WTC11 (cell line): ENCODE data around the gene SHROOM3.

Experiments
- ATF6 ChIP-seq: sonication (generic); formaldehyde crosslinking; IDR thresholded peaks from 2 replicates; pipeline ENCODE4 v1.8.1; 2023; ENCODE audit warnings: mild to moderate bottlenecking, missing genetic modification reagents
- CBFB ChIP-seq: sonication (generic); formaldehyde crosslinking; IDR thresholded peaks from 2 replicates; pipeline ENCODE4 v1.8.1; 2022; ENCODE audit warnings: mild to moderate bottlenecking, low read depth, missing genetic modification reagents
- CTCF ChIP-seq: fragments of 200-600 bp; IDR thresholded peaks from 2 replicates; pipeline ENCODE4 v1.8.0; 2022; ENCODE audit warnings: antibody characterized with exemption
- E2F4 ChIP-seq: sonication (generic); formaldehyde crosslinking; IDR thresholded peaks from 2 replicates; pipeline ENCODE4 v1.8.1; 2022; ENCODE audit warnings: low read depth, mild to moderate bottlenecking, moderate library complexity, missing genetic modification reagents, borderline replicate concordance
- FOXJ3 ChIP-seq: sonication (generic); formaldehyde crosslinking; IDR thresholded peaks from 2 replicates; pipeline ENCODE4 v1.9.0; 2021; ENCODE audit warnings: missing genetic modification reagents, mild to moderate bottlenecking, borderline replicate concordance
- MYBL2 ChIP-seq: sonication (generic); formaldehyde crosslinking; IDR thresholded peaks from 2 replicates; pipeline ENCODE4 v1.8.1; 2023; ENCODE audit warnings: mild to moderate bottlenecking, moderate library complexity, missing genetic modification reagents
- USF1 ChIP-seq: sonication (generic); formaldehyde crosslinking; IDR thresholded peaks from 2 replicates; pipeline ENCODE4 v1.8.0; 2022; ENCODE audit warnings: mild to moderate bottlenecking, missing genetic modification reagents
- ZNF232 ChIP-seq: sonication (generic); formaldehyde crosslinking; IDR thresholded peaks from 2 replicates; pipeline ENCODE4 v1.8.0; 2022; ENCODE audit warnings: mild to moderate bottlenecking, missing genetic modification reagents
- TF ChIP-seq, protein P1 (sequence below): sonication (generic); formaldehyde crosslinking; conservative IDR thresholded peaks from 2 replicates; pipeline ENCODE4 v1.8.1; 2022; ENCODE audit warnings: mild to moderate bottlenecking, missing genetic modification reagents

DNA sequence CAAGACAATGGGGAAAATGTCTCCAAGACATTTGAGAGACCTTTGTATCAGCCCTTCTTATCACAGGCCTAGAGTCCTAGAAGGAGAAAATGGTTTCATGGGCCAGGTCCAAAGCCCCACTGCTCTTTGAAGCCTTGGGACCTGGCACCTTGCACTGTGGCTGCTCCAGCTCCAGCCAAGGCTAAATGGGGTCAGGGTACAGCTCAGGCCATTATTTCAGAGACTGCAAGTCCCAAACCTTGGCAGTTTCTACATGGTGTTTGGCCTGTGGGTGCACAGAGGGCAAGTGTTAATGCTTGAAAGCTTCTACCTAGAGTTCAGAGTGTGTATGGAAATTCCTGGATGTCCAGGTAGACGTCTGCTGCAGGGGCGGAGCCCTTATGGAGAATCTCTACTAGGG lies 28.5 kb downstream of the SHROOM3 start:
- no peak for TF ChIP-seq CTCF
- TF ChIP-seq, protein P1, sequence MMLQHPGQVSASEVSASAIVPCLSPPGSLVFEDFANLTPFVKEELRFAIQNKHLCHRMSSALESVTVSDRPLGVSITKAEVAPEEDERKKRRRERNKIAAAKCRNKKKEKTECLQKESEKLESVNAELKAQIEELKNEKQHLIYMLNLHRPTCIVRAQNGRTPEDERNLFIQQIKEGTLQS (CRISPR knock-in tag) = no peak
- TF ChIP-seq USF1 (CRISPR knock-in tag) = no peak
- TF ChIP-seq ATF6 (CRISPR knock-in tag) = no peak
- no peak for TF ChIP-seq CBFB (CRISPR knock-in tag)
- TF ChIP-seq ZNF232 (CRISPR knock-in tag) = no peak
- TF ChIP-seq MYBL2 = no peak
- no peak for TF ChIP-seq E2F4 (CRISPR knock-in tag)
- TF ChIP-seq FOXJ3 (CRISPR knock-in tag) = no peak
